ENCODE measurements around the gene KCNJ16.

GRCh38 chr17:70139449-70139993, 64.5 kb downstream of the KCNJ16 start:
- TF ChIP-seq CTCF (IDR thresholded peaks at IDR 0.05; ENCODE audit: low read depth, low read length, poor library complexity, severe bottlenecking) (no peak), EZH2phosphoT487 (IDR thresholded peaks at IDR 0.05; ENCODE audit: borderline replicate concordance, low read length) (no peak)
